Prostate gland (tissue), 2 donors: ENCODE results near the gene LAMA1. TPM values are rescaled to one million over a fixed set of nuclear protein-coding genes. Genes with fewer than 3 reads are reported as not detected.

Experiments
- DNase-seq: peaks from one replicate; pipeline ENCODE4 v3.0.0-alpha.2; 2019; ENCODE audit warnings: low spot score
- H3K27ac ChIP-seq, 2 donors: fragments of 200-600 bp; sonication (generic); 2 replicates each; pipeline ENCODE4 v1.5.1; 2017 to 2019
- H3K27me3 ChIP-seq: fragments of 200-600 bp; sonication (generic); replicated peaks from 2 replicates; pipeline ENCODE4 v1.5.1; 2019; ENCODE audit not compliant: insufficient read depth
- H3K36me3 ChIP-seq, 2 donors: fragments of 200-600 bp; sonication (generic); 1 replicate in 1 of 2; 2 replicates in 1 of 2; pipeline versions ENCODE4 v1.5.1 to v1.8.1; 2017 to 2019
- H3K4me1 ChIP-seq: fragments of 200-600 bp; sonication (generic); replicated peaks from 2 replicates; pipeline ENCODE4 v1.5.1; 2019
- H3K4me3 ChIP-seq, 2 donors: fragments of 200-600 bp; sonication (generic); 2 replicates each; pipeline ENCODE4 v1.5.1; 2017 to 2019
- H3K9me3 ChIP-seq: fragments of 200-600 bp; sonication (generic); 2 replicates; pipeline ENCODE4 v1.5.1; 2017
- POLR2A ChIP-seq: fragments of 450-650 bp; IDR thresholded peaks from one replicate; pipeline ENCODE4 v1.6.1; 2016; ENCODE audit warnings: antibody characterized with exemption, mild to moderate bottlenecking
- POLR2AphosphoS5 ChIP-seq: sonication (generic); formaldehyde crosslinking; IDR thresholded peaks from one replicate; pipeline ENCODE4 v1.6.1; 2017; ENCODE audit warnings: antibody characterized with exemption
- WGBS: methylation state at CpG from one replicate; pipeline ENCODE4 v1.1.5; 2018; 5-methylcytosine and 5-hydroxymethylcytosine counted together
- intact Hi-C: fragments of 100-400 bp; cut with DNase I; formaldehyde crosslinking; loops from one replicate; pipeline ENCODE4 v1.14.2; 2022
- total RNA-seq, 2 donors: library from RNA; depleted of rRNA; stranded (reverse); fragments of >200 nt; gene quantifications; one replicate each; pipeline ENCODE4 v1.1.0, GENCODE V29; 2016
- TF ChIP-seq, protein P1 (sequence below), 4 experiments: fragments of 200-600 bp in 2 of 4; fragments of 450-650 bp in 2 of 4; sonication (generic) in 2 of 4; IDR thresholded peaks; 1 replicate in 3 of 4; 2 replicates in 1 of 4; pipeline ENCODE4 v1.5.1; 2016 to 2019; ENCODE audit warnings: antibody characterized with exemption in 4 of 4, mild to moderate bottlenecking in 2 of 4, moderate library complexity in 2 of 4

LAMA1 gene
- total RNA-seq, 2 donors from 2014 or later: 1.8 to 59.6 TPM

DNA sequence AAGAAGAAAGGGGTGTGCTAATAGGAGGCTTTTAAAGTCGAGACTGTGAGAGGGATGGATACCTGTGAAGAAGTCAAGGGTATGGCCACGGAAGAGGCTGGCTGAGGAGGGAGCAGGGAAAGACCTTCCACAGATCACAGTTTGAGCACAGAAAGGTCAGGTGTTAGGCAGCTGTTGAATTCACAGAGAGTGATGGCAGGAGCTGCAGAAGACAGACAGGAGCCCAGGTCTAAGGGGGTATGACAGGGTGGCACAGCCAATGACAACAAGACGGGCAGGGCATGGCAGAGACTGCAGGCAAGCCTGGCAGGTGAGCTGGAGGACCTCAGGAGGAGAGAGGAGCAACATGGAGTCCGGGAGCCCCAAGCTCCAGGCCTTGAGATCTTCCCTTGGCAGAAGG lies 163.1 kb downstream of the LAMA1 start:
- Histone ChIP-seq H3K9me3 (no peaks in the 10 kb centered on the region), H3K36me3 (no peaks in the 10 kb centered on the region), H3K27ac (no peak overlapping the region), H3K4me1 (no peaks in the 10 kb centered on the region), H3K4me3 (no peak overlapping the region), H3K27me3 (no peaks in the 10 kb centered on the region)
- TF ChIP-seq POLR2A: no peak
- no peak for TF ChIP-seq POLR2AphosphoS5
- TF ChIP-seq, protein P1, sequence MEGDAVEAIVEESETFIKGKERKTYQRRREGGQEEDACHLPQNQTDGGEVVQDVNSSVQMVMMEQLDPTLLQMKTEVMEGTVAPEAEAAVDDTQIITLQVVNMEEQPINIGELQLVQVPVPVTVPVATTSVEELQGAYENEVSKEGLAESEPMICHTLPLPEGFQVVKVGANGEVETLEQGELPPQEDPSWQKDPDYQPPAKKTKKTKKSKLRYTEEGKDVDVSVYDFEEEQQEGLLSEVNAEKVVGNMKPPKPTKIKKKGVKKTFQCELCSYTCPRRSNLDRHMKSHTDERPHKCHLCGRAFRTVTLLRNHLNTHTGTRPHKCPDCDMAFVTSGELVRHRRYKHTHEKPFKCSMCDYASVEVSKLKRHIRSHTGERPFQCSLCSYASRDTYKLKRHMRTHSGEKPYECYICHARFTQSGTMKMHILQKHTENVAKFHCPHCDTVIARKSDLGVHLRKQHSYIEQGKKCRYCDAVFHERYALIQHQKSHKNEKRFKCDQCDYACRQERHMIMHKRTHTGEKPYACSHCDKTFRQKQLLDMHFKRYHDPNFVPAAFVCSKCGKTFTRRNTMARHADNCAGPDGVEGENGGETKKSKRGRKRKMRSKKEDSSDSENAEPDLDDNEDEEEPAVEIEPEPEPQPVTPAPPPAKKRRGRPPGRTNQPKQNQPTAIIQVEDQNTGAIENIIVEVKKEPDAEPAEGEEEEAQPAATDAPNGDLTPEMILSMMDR (IDR thresholded peaks at IDR 0.05): no peak
- DNase-seq: no peak
- intact Hi-C loops: no loop called here
- WGBS: 97% methylated on average over 4 of the region's 4 CpGs

DNA sequence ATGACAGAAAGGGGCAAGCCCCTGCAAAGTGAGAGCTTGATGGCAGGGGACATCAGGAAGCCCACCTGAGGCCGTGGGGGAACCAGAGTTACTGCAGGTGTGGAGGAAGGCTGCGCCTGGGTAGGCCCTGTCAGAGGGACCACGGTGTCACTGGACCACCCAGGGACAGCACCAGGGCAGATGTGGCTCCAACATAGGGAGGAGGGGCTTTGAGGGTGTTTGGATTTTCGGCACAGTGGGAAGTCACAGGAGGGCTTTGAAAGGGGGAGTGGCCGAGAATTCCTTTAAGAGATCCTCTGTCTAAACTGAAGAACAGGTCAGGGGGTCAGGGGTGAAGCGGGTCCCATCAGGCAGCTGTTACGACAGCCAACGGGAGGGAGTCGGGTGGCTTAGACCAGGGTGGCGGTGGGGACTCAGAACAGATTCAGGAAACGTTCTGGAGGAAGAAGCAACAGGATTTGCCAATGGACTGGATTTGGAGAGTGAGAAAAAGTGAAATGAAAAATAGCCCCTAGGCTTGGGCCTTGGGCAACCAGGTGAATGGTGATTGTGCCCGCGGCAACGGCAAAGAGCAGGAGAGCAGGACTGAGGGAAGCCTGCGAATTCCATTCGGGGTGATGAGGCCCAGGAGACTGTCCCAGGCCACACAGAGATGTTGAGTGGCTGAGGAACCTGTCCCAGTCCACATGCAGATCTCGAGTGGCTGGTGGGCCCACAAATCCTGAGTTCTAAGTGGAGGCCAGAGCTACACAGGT lies 166.1 kb downstream of the LAMA1 start:
- H3K27ac ChIP-seq: no peak overlapping the region
- WGBS: 82% methylated on average over 17 of the region's 17 CpGs
- H3K4me1 ChIP-seq: no peaks in the 10 kb centered on the region
- intact Hi-C loops: no loop called here
- H3K9me3 ChIP-seq: no peaks in the 10 kb centered on the region
- no peak for DNase-seq
- no peaks in the 10 kb centered on the region for H3K27me3 ChIP-seq
- H3K36me3 ChIP-seq: no peaks in the 10 kb centered on the region
- H3K4me3 ChIP-seq: no peak overlapping the region
- TF ChIP-seq POLR2A (no peak), POLR2AphosphoS5 (no peak)
- TF ChIP-seq, protein P1 (IDR thresholded peaks at IDR 0.05): no peak

DNA sequence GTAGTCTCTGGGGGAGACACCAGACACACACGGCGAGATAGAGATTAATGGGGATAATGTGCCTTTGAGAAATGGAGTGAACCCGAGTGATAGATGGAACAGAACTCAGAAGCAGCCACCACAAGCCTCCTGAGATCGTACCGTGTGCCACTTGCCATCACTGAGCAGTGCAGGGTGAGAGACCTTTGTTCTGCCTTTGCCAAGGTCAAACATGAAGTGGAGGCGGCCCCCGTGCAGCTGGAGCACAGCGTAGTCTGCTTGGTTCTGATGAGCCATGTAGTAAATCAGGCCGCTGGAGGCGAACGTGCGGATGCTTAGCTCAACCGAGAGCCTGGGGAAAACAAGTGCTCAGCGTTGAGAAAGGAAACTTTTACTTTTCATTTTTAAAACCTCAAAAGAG lies 167.0 kb downstream of the LAMA1 start:
- TF ChIP-seq, protein P1 (IDR thresholded peaks at IDR 0.05): no peak
- TF ChIP-seq POLR2A (no peak), POLR2AphosphoS5 (no peak)
- Histone ChIP-seq H3K27ac (no peak overlapping the region), H3K4me3 (no peak overlapping the region), H3K36me3 (no peaks in the 10 kb centered on the region), H3K4me1 (no peaks in the 10 kb centered on the region), H3K27me3 (no peaks in the 10 kb centered on the region), H3K9me3 (no peaks in the 10 kb centered on the region)
- intact Hi-C loops: no loop called here
- 91% methylated on average over 14 of the region's 14 CpGs for WGBS
- no peak for DNase-seq

DNA sequence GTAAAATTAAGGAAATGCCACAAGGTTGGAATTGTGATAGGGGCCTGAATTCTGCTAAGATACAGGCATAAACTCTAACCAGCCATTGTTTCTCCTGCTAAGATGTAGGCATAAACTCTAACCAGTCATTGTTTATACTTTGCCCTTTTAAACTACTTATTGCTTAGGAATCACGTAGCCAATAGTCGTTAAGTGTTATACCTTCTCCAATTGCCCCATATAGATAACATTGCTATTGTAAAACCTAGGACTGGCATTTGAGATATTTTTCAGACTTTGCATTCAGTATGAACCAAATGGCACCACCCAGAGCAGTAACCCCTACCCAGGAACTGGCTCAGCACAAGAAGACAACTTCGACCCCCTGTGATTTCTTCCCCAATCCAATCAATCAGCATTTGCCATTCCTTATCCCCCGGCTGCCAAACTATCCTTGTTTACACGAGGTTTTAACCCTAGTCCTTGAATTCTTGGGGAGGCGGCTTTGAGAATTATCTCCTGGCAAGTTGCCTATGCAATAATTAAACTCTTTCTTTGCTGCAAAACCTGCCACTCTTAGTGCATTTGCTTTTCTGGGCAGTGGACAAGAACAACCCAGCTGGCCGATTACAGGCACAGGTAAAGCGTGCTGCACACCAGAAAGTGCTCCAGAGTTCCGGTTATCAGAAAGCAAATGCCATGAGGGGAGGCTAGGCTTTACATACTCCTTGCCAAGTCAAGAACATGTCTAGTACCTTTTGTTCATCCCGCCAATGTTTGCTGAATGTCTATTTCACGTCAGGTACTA lies 167.6 kb downstream of the LAMA1 start:
- no peak for DNase-seq
- Histone ChIP-seq H3K9me3 (no peaks in the 10 kb centered on the region), H3K27ac (no peak overlapping the region), H3K4me1 (no peaks in the 10 kb centered on the region), H3K4me3 (no peak overlapping the region), H3K27me3 (no peaks in the 10 kb centered on the region), H3K36me3 (no peaks in the 10 kb centered on the region)
- TF ChIP-seq, protein P1 (IDR thresholded peaks at IDR 0.05): no peak
- no peak for TF ChIP-seq POLR2AphosphoS5
- no peak for TF ChIP-seq POLR2A
- WGBS: 74% methylated on average over 11 of the region's 11 CpGs
- intact Hi-C loops: no loop called here
